ENCODE data around the gene CABLES2. TPM values are rescaled to one million over a fixed set of nuclear protein-coding genes. Genes with fewer than 3 reads are reported as not detected.

Gene CABLES2
- total and polyA plus RNA-seq, 2 of the 4 experiments (the other 2 are of a cell fraction) = 1.4 to 5.1 TPM

- no peak for TF ChIP-seq RFX5 (IDR thresholded peaks at IDR 0.05; ENCODE audit: low read depth, low read length)
- no peak for TF ChIP-seq BHLHE40 (IDR thresholded peaks at IDR 0.05; ENCODE audit: low read depth, low read length)
Observed at GRCh38 chr20:62357681-62358080, 49.4 kb downstream of the CABLES2 start (continued).

GRCh38 chr20:62357187-62357667 lies 49.9 kb downstream of the CABLES2 start:
- H3K9me3 ChIP-seq (ENCODE audit: control insufficient read depth, insufficient read depth, low read length) = no peaks in the 10 kb centered on the region
- dilution Hi-C loops (cut with HindIII; ENCODE audit: low sequenced_read_pairs, unreplicated experiment) = no loop called here

More at GRCh38 chr20:62357187-62357667, 49.9 kb downstream of the CABLES2 start:
- H3K4me1 ChIP-seq (ENCODE audit: control insufficient read depth, insufficient read depth, low read length) = peaks cover 28% of the 10 kb centered on the region
- WGBS, 2 experiments (ENCODE audit: extremely low coverage in 2 of 2, insufficient read length in 1 of 2) = 11% methylated on average over 5 of the region's 25 CpGs; no CpG with 5 or more reads in 1 of the 2 experiments
- H2BK5ac ChIP-seq (ENCODE audit: low read depth, low read length, poor library complexity, severe bottlenecking) = no peak overlapping the region
- TF ChIP-seq MAZ (IDR thresholded peaks at IDR 0.05; ENCODE audit: borderline replicate concordance, low read depth, low read length) (peak; percentile 75), CHD1 (IDR thresholded peaks at IDR 0.05; ENCODE audit: low read depth, low read length) (no peak)
- H2AFZ ChIP-seq (replicated peaks; ENCODE audit: low read length, poor library complexity) = peak overlapping the region; percentile 19
- ChIA-PET CTCF (interaction anchor here (1.0 to 1.3 kb wide), 2 partner anchors 11 to 12 kb away, joined by 3 to 4 read pairs; no protein-coding TSS in a partner anchor), POLR2A (ENCODE audit: unreplicated experiment) (no interaction called here)
- no peaks in the 10 kb centered on the region for H3K9me1 ChIP-seq (ENCODE audit: insufficient read depth, low read length)
- H3K27me3 ChIP-seq (ENCODE audit: control insufficient read depth, insufficient read depth, low read length) = no peaks in the 10 kb centered on the region
- H2BK20ac ChIP-seq (ENCODE audit: low read depth, low read length) = peak overlapping the region; percentile 39; the same call in 1 of the 2 replicates
- H3K4me2 ChIP-seq (ENCODE audit: low read depth, low read length) = peak overlapping the region; percentile 42; the same call in 1 of the 2 replicates
- no peaks in the 10 kb centered on the region; the same call in 1 of the 2 replicates for H4K20me1 ChIP-seq (ENCODE audit: insufficient read depth, low read length)
- no peak overlapping the region for H3K23ac ChIP-seq (ENCODE audit: low read depth, low read length)
- no peak overlapping the region; a peak in 1 of 4 replicates for H4K8ac ChIP-seq (ENCODE audit: low read depth in 2 of 2, low read length in 2 of 2)
- ATAC-seq (ENCODE audit: low read depth) (peak; percentile 65), DNase-seq (peak; percentile 66)
- peak overlapping the region; percentile 62 for H2AK9ac ChIP-seq (replicated peaks; ENCODE audit: low read depth, low read length, poor library complexity)
- intact Hi-C loops (cut with micrococcal nuclease) (no loop called here), in situ Hi-C loops (cut with MboI; ENCODE audit: low sequenced_read_pairs) (no loop called here)
- H3K4me3 ChIP-seq (ENCODE audit: insufficient read depth, low read depth, low read length) = no peak overlapping the region
- H3K27ac ChIP-seq (ENCODE audit: insufficient read depth, low read length) = no peak overlapping the region
- H3K18ac ChIP-seq (ENCODE audit: low read depth, low read length) = no peak overlapping the region
- no TSS peak for BruUV-seq (replicated peaks)
- no peak overlapping the region for H2BK15ac ChIP-seq (ENCODE audit: low read depth, low read length)
- no peak overlapping the region for H4K5ac ChIP-seq (ENCODE audit: low read depth, low read length)
- H3K9ac ChIP-seq (ENCODE audit: low read depth, low read length) = no peak overlapping the region
- H2BK120ac ChIP-seq (ENCODE audit: low read depth, low read length) = no peak overlapping the region
- no peak overlapping the region for H3K4ac ChIP-seq (ENCODE audit: low read depth, low read length)
- no peak overlapping the region for H4K91ac ChIP-seq (ENCODE audit: insufficient read depth, low read depth, low read length)
- peaks cover 3% of the 10 kb centered on the region; the same call in 1 of the 2 replicates for H3K36me3 ChIP-seq (ENCODE audit: control insufficient read depth, insufficient read depth, low read length)
- no peaks in the 10 kb centered on the region for H3K79me1 ChIP-seq (ENCODE audit: low read depth in 1 of 2, low read length in 2 of 2)
- peak overlapping the region; percentile 83 for H2AK5ac ChIP-seq (ENCODE audit: low read depth, low read length)
- H3K14ac ChIP-seq (replicated peaks; ENCODE audit: low read depth, low read length) = no peak overlapping the region
- no peak overlapping the region for H3K56ac ChIP-seq (ENCODE audit: extremely low read depth, insufficient read depth, low read length)

Data from IMR-90 (cell line).